22Rv1 (cell line): ENCODE results near the gene SLC22A7.
A peak's percentile ranks its signal among the peaks of the same experiment; 100 is the strongest.

Experiments used
- H3K27ac ChIP-seq: fragments of 450-650 bp; 2 replicates; pipeline ENCODE4 v1.5.1; 2017
- CTCF ChIP-seq: fragments of 450-650 bp; IDR thresholded peaks from 2 replicates; pipeline ENCODE4 v1.5.1; 2017; ENCODE audit warnings: mild to moderate bottlenecking
- ZFX ChIP-seq: fragments of 450-650 bp; IDR thresholded peaks from 2 replicates; pipeline ENCODE4 v1.6.1; 2017; ENCODE audit warnings: antibody characterized with exemption, borderline replicate concordance

The SLC22A7 gene

GRCh38 chr6:43303751-43304331 lies 5.8 kb downstream of the SLC22A7 start:
- TF ChIP-seq CTCF (no peak), ZFX (no peak)
- H3K27ac ChIP-seq, result no peak overlapping the region

GRCh38 chr6:43304361-43304760 lies 6.3 kb downstream of the SLC22A7 start:
- TF ChIP-seq CTCF, result no peak
- no peak for TF ChIP-seq ZFX

GRCh38 chr6:43304882-43305281 lies 6.8 kb downstream of the SLC22A7 start:
- no peak overlapping the region for H3K27ac ChIP-seq
- TF ChIP-seq ZFX (no peak), CTCF (no peak)

More at GRCh38 chr6:43304361-43304760, 6.3 kb downstream of the SLC22A7 start:
- H3K27ac ChIP-seq, result no peak overlapping the region

GRCh38 chr6:43306086-43306485 lies 8.0 kb downstream of the SLC22A7 start:
- TF ChIP-seq CTCF (no peak), ZFX (no peak)
- H3K27ac ChIP-seq, result no peak overlapping the region

GRCh38 chr6:43307451-43308100 lies 9.5 kb downstream of the SLC22A7 start:
- TF ChIP-seq CTCF, result no peak
- no peak for TF ChIP-seq ZFX

GRCh38 chr6:43308101-43308989 lies 10.3 kb downstream of the SLC22A7 start, which contains the start of gene CRIP3:
CRIP3 (minus strand) TSS chr6:43308826; CDS start chr6:43308792, 34 bp downstream.
- TF ChIP-seq ZFX (no peak), CTCF (peak; percentile 27; the same call in 1 of the 2 replicates)
- H3K27ac ChIP-seq, result no peak within 1 kb of the TSS

More at GRCh38 chr6:43307451-43308100, 9.5 kb downstream of the SLC22A7 start:
- H3K27ac ChIP-seq, result no peak overlapping the region
